HL-60 (cell line): ENCODE results near the gene FGD5.

Source experiments
- CTCF ChIP-seq: IDR thresholded peaks from one replicate; pipeline ENCODE4 v1.5.1; 2011; ENCODE audit warnings: low read length, control low read depth, inconsistent platforms; ENCODE audit not compliant: insufficient read depth
- GABPA ChIP-seq: IDR thresholded peaks from 2 replicates; pipeline ENCODE4 v1.6.1; 2012; ENCODE audit warnings: low read depth
- TF ChIP-seq, protein P1 (sequence below): IDR thresholded peaks from 2 replicates; pipeline ENCODE4 v1.6.1; 2012; ENCODE audit warnings: low read depth; ENCODE audit not compliant: insufficient replicate concordance

- TF ChIP-seq, protein P1, sequence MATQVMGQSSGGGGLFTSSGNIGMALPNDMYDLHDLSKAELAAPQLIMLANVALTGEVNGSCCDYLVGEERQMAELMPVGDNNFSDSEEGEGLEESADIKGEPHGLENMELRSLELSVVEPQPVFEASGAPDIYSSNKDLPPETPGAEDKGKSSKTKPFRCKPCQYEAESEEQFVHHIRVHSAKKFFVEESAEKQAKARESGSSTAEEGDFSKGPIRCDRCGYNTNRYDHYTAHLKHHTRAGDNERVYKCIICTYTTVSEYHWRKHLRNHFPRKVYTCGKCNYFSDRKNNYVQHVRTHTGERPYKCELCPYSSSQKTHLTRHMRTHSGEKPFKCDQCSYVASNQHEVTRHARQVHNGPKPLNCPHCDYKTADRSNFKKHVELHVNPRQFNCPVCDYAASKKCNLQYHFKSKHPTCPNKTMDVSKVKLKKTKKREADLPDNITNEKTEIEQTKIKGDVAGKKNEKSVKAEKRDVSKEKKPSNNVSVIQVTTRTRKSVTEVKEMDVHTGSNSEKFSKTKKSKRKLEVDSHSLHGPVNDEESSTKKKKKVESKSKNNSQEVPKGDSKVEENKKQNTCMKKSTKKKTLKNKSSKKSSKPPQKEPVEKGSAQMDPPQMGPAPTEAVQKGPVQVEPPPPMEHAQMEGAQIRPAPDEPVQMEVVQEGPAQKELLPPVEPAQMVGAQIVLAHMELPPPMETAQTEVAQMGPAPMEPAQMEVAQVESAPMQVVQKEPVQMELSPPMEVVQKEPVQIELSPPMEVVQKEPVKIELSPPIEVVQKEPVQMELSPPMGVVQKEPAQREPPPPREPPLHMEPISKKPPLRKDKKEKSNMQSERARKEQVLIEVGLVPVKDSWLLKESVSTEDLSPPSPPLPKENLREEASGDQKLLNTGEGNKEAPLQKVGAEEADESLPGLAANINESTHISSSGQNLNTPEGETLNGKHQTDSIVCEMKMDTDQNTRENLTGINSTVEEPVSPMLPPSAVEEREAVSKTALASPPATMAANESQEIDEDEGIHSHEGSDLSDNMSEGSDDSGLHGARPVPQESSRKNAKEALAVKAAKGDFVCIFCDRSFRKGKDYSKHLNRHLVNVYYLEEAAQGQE = no peak
- TF ChIP-seq CTCF = no peak
- TF ChIP-seq GABPA = no peak
Observed at GRCh38 chr3:14811684-14812083, 7.1 kb upstream of the FGD5 start.
